AG04450 (cell line): ENCODE results near the gene B3GNT5. TPM values are rescaled to one million over a fixed set of nuclear protein-coding genes. Genes with fewer than 3 reads are reported as not detected.

Source experiments
- CTCF ChIA-PET: fragments of 300-600, 350-600 bp; formaldehyde crosslinking; extraction: SDS; loops from one replicate; lab custom pipeline; 2022; ENCODE audit warnings: antibody characterized with exemption, inconsistent platforms; lab: Charles Lee
- POLR2A ChIA-PET: fragments of 350-600 bp; formaldehyde crosslinking; extraction: SDS; loops from one replicate; lab custom pipeline; 2021; ENCODE audit warnings: antibody characterized with exemption, inconsistent platforms; lab: Yijun Ruan, JAX
- DNase-seq: peaks from one replicate; pipeline ENCODE4 v3.0.0-alpha.2; 2011; ENCODE audit warnings: low read depth, low spot score
- H3K27ac ChIP-seq: one replicate; pipeline ENCODE4 v1.5.1; 2012; ENCODE audit warnings: low read depth, low read length, control low read depth
- H3K27me3 ChIP-seq: one replicate; pipeline ENCODE4 v1.6.0; 2012; ENCODE audit warnings: low read length; ENCODE audit not compliant: control insufficient read depth, insufficient read depth
- H3K4me3 ChIP-seq: 2 replicates; pipeline ENCODE4 v1.5.1; 2011; ENCODE audit warnings: mild to moderate bottlenecking, low read depth, low read length, control low read depth
- H3K9me3 ChIP-seq: 2 replicates; pipeline ENCODE4 v1.5.1; 2012; ENCODE audit warnings: low read length; ENCODE audit not compliant: control insufficient read depth, insufficient read depth
- polyA plus RNA-seq: library from polyadenylated mRNA; depleted of rRNA; stranded (reverse); fragments of >200 nt; gene quantifications from 2 replicates; pipeline ENCODE4 v1.2.3, GENCODE V29; 2011
- TF ChIP-seq, protein P1 (sequence below): IDR thresholded peaks from 2 replicates; pipeline ENCODE4 v1.5.1; 2011; ENCODE audit warnings: low read depth, low read length, control low read depth, inconsistent platforms

Gene B3GNT5
- polyA plus RNA-seq, 1 experiment = 2.9 TPM

- peak; percentile 6 for DNase-seq
- TF ChIP-seq, protein P1, sequence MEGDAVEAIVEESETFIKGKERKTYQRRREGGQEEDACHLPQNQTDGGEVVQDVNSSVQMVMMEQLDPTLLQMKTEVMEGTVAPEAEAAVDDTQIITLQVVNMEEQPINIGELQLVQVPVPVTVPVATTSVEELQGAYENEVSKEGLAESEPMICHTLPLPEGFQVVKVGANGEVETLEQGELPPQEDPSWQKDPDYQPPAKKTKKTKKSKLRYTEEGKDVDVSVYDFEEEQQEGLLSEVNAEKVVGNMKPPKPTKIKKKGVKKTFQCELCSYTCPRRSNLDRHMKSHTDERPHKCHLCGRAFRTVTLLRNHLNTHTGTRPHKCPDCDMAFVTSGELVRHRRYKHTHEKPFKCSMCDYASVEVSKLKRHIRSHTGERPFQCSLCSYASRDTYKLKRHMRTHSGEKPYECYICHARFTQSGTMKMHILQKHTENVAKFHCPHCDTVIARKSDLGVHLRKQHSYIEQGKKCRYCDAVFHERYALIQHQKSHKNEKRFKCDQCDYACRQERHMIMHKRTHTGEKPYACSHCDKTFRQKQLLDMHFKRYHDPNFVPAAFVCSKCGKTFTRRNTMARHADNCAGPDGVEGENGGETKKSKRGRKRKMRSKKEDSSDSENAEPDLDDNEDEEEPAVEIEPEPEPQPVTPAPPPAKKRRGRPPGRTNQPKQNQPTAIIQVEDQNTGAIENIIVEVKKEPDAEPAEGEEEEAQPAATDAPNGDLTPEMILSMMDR = no peak
- peaks cover 9% of the 10 kb centered on the region for H3K9me3 ChIP-seq
- CTCF ChIA-PET = interaction anchor here (1.4 kb wide), 1 partner anchor 69 kb away, joined by 7 read pairs; no protein-coding TSS in a partner anchor
- H3K27me3 ChIP-seq = peaks cover 28% of the 10 kb centered on the region
- POLR2A ChIA-PET = no interaction called here
- peak overlapping the region; percentile 66 for H3K4me3 ChIP-seq
- no peak overlapping the region for H3K27ac ChIP-seq
Measured at GRCh38 chr3:183253528-183254486, 754 bp downstream of the B3GNT5 start.

- no peak for DNase-seq
- Histone ChIP-seq H3K27ac (no peak overlapping the region), H3K4me3 (peak overlapping the region; percentile 66), H3K27me3 (peaks cover 24% of the 10 kb centered on the region), H3K9me3 (peaks cover 9% of the 10 kb centered on the region)
- ChIA-PET CTCF (no interaction called here), POLR2A (no interaction called here)
- TF ChIP-seq, protein P1 = no peak
Measured at GRCh38 chr3:183254487-183255347, 1.7 kb downstream of the B3GNT5 start.

DNA sequence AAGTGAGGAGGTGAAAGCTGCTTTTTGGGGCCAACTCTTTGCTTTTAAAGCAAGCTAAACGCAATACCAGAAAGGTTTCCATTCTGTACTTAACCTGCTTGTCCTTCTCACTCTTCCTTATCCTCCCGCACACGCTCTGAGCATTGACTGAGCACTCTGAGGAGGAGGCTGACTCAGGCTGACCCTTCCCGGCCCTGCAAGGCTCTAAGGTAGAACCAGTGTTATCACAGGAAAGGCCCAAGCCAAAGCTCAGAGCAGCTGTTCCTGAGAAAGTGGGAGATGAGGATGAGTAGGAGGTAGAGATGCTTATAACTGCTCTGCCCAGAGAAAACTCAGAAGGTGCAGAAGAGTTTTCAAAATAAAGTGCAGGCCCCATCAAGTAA, 2.3 kb downstream of the B3GNT5 start:
- Histone ChIP-seq H3K4me3 (no peak overlapping the region), H3K9me3 (peaks cover 9% of the 10 kb centered on the region), H3K27me3 (peaks cover 24% of the 10 kb centered on the region), H3K27ac (no peak overlapping the region)
- DNase-seq = no peak
- TF ChIP-seq, protein P1 = no peak
- CTCF ChIA-PET = interaction anchor here (1.0 kb wide), 1 partner anchor 127 kb away, joined by 3 read pairs; no protein-coding TSS in a partner anchor
- POLR2A ChIA-PET = no interaction called here

DNA sequence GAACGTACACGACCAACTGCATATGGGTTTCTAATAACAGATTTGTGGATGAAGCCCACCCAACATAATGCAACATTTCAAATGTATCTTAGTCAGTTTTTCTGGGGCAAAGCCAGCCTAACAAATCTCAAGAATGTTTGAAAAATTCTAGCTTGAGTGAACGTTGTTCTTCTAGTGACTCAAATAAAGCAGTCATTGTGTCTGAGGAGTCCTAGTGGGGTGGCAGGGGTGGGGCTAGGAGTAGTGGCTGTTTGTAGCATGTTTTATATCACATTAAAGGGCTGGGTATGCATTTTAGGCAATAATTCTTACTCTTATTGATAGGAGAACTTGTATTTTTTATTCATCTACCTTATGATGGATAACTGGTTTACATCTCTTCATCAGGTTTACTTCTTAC, 6.0 kb downstream of the B3GNT5 start:
- H3K27ac ChIP-seq = no peak overlapping the region
- ChIA-PET CTCF (no interaction called here), POLR2A (interaction anchor here (0.7 kb wide), 1 partner anchor 54 kb away, joined by 9 read pairs; no protein-coding TSS in a partner anchor)
- DNase-seq = no peak
- no peak overlapping the region for H3K4me3 ChIP-seq
- TF ChIP-seq, protein P1 = no peak
- peaks cover 6% of the 10 kb centered on the region for H3K27me3 ChIP-seq
- H3K9me3 ChIP-seq = peaks cover 9% of the 10 kb centered on the region
